ENCODE measurements around the gene PNMA1.
A peak's percentile ranks its signal among the peaks of the same experiment; 100 is the strongest.

PNMA1 gene

DNA sequence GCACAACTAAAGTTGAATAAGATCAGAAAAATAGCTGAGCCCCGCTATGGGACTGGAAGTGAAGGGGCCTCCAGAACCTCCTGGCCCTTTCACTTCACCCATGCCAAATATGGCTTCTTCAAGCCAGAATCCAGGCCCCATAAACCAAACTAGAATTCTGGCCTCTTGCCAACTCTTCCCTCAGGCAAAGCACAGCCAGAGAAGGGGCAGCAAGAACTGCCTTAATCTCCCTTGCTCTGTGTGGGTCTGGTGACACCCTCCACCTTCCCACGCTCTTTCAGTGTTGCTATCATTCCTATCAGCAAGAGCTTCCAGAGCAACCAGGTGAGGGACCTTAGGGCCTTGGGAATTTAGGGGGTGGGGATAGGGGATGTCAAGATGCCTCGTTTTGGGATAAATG, 3.1 kb upstream of the PNMA1 start:
- no peak overlapping the region for H3K23ac ChIP-seq (ENCODE audit: low read length)
- H3K18ac ChIP-seq (ENCODE audit: low read length), result no peak overlapping the region
- H3K27me3 ChIP-seq (ENCODE audit: insufficient read depth, low read length, poor library complexity), result no peaks in the 10 kb centered on the region
- H3K79me2 ChIP-seq (ENCODE audit: control insufficient read depth, insufficient read depth, low read length), result peaks cover 12% of the 10 kb centered on the region
- H3K36me3 ChIP-seq (ENCODE audit: control insufficient read depth, insufficient read depth, low read length), result no peaks in the 10 kb centered on the region
- H4K8ac ChIP-seq (ENCODE audit: low read depth, low read length), result no peak overlapping the region
- H3K4me1 ChIP-seq (ENCODE audit: control insufficient read depth, low read depth, low read length), result peaks cover 7% of the 10 kb centered on the region
- peaks cover 4% of the 10 kb centered on the region for H3K79me1 ChIP-seq (ENCODE audit: low read length)
- no peak overlapping the region for H3K4me3 ChIP-seq (ENCODE audit: low read length)
- H3K9ac ChIP-seq (ENCODE audit: low read length), result no peak overlapping the region
- no peak overlapping the region for H4K5ac ChIP-seq (ENCODE audit: low read length)
- no peak overlapping the region for H2BK120ac ChIP-seq (ENCODE audit: low read depth, low read length)
- no peak overlapping the region for H3K56ac ChIP-seq (ENCODE audit: low read length)
- H2AK5ac ChIP-seq (ENCODE audit: low read length), result no peak overlapping the region
- WGBS (ENCODE audit: extremely low coverage, insufficient coverage, low lambda C conversion rate), result no CpG with 5 or more reads among the region's 3 CpGs
- H3K4me2 ChIP-seq (ENCODE audit: low read length), result no peak overlapping the region
- H2BK15ac ChIP-seq (replicated peaks; ENCODE audit: low read depth), result no peak overlapping the region
- H3K27ac ChIP-seq (ENCODE audit: low read depth, low read length), result no peak overlapping the region
- H3K4ac ChIP-seq (ENCODE audit: low read depth, low read length), result no peak overlapping the region
- no peak overlapping the region for H2BK5ac ChIP-seq (ENCODE audit: low read length)
- no peak for DNase-seq

- H3K79me1 ChIP-seq (ENCODE audit: low read length), result peaks cover 8% of the 10 kb centered on the region
- H3K4ac ChIP-seq (ENCODE audit: low read depth, low read length), result no peak overlapping the region
- no peak overlapping the region for H2AK5ac ChIP-seq (ENCODE audit: low read length)
- no peak overlapping the region for H4K5ac ChIP-seq (ENCODE audit: low read length)
- DNase-seq, result no peak
- WGBS (ENCODE audit: extremely low coverage, insufficient coverage, low lambda C conversion rate), result no CpG with 5 or more reads among the region's 4 CpGs
- H3K27me3 ChIP-seq (ENCODE audit: insufficient read depth, low read length, poor library complexity), result no peaks in the 10 kb centered on the region
- H3K4me3 ChIP-seq (ENCODE audit: low read length), result no peak overlapping the region
- peaks cover 15% of the 10 kb centered on the region for H3K79me2 ChIP-seq (ENCODE audit: control insufficient read depth, insufficient read depth, low read length)
- no peak overlapping the region for H2BK5ac ChIP-seq (ENCODE audit: low read length)
- no peaks in the 10 kb centered on the region for H3K36me3 ChIP-seq (ENCODE audit: control insufficient read depth, insufficient read depth, low read length)
- H3K27ac ChIP-seq (ENCODE audit: low read depth, low read length), result no peak overlapping the region
- H3K18ac ChIP-seq (ENCODE audit: low read length), result no peak overlapping the region
- H3K23ac ChIP-seq (ENCODE audit: low read length), result no peak overlapping the region
- H4K8ac ChIP-seq (ENCODE audit: low read depth, low read length), result no peak overlapping the region
- no peak overlapping the region for H2BK120ac ChIP-seq (ENCODE audit: low read depth, low read length)
- H3K9ac ChIP-seq (ENCODE audit: low read length), result no peak overlapping the region
- H3K4me2 ChIP-seq (ENCODE audit: low read length), result no peak overlapping the region
- H3K4me1 ChIP-seq (ENCODE audit: control insufficient read depth, low read depth, low read length), result peaks cover 9% of the 10 kb centered on the region
- no peak overlapping the region for H3K56ac ChIP-seq (ENCODE audit: low read length)
- H2BK15ac ChIP-seq (replicated peaks; ENCODE audit: low read depth), result no peak overlapping the region
These were observed 1.5 kb upstream of the PNMA1 start for GRCh38 chr14:73715707-73716106.

DNA sequence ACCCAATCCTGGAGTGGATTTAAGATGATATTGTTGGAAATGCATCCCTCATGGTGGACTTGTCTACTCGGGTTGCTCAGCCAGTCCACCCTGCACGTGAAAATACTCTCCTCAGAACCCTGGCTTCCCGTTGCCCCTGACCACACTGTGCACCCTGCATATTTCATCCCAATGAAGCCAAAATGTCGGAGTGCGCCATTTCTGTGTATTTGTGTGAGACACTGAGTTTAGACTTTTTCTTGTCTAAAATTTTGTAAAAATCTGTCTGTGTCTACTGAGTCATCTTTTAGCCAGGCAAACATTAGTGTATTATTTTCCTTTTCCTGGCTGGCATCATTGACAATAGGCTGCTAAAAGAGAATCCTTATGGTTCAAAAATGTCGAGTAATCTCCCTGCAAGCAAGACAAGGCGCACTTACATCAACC, 485 bp upstream of the PNMA1 start:
- Histone ChIP-seq H3K27me3 (ENCODE audit: insufficient read depth, low read length, poor library complexity) (no peaks in the 10 kb centered on the region), H3K4me1 (ENCODE audit: control insufficient read depth, low read depth, low read length) (peaks cover 9% of the 10 kb centered on the region), H3K18ac (ENCODE audit: low read length) (no peak overlapping the region), H2BK120ac (ENCODE audit: low read depth, low read length) (no peak overlapping the region), H3K4ac (ENCODE audit: low read depth, low read length) (no peak overlapping the region), H3K56ac (ENCODE audit: low read length) (peak overlapping the region; percentile 54), H3K79me2 (ENCODE audit: control insufficient read depth, insufficient read depth, low read length) (peaks cover 15% of the 10 kb centered on the region), H2BK5ac (ENCODE audit: low read length) (no peak overlapping the region), H4K8ac (ENCODE audit: low read depth, low read length) (no peak overlapping the region), H3K4me3 (ENCODE audit: low read length) (no peak overlapping the region), H3K27ac (ENCODE audit: low read depth, low read length) (no peak overlapping the region), H2AK5ac (ENCODE audit: low read length) (no peak overlapping the region), H3K23ac (ENCODE audit: low read length) (no peak overlapping the region), H3K4me2 (ENCODE audit: low read length) (peak overlapping the region; percentile 41), H3K36me3 (ENCODE audit: control insufficient read depth, insufficient read depth, low read length) (no peaks in the 10 kb centered on the region), H3K79me1 (ENCODE audit: low read length) (peaks cover 11% of the 10 kb centered on the region), H2BK15ac (replicated peaks; ENCODE audit: low read depth) (no peak overlapping the region), H4K5ac (ENCODE audit: low read length) (no peak overlapping the region), H3K9ac (ENCODE audit: low read length) (peak overlapping the region; percentile 55)
- no peak for DNase-seq
- no CpG with 5 or more reads among the region's 7 CpGs for WGBS (ENCODE audit: extremely low coverage, insufficient coverage, low lambda C conversion rate)

- Histone ChIP-seq H2AK5ac (ENCODE audit: low read length) (no peak overlapping the region), H4K8ac (ENCODE audit: low read depth, low read length) (no peak overlapping the region), H3K79me1 (ENCODE audit: low read length) (peaks cover 11% of the 10 kb centered on the region), H2BK15ac (replicated peaks; ENCODE audit: low read depth) (no peak overlapping the region), H3K79me2 (ENCODE audit: control insufficient read depth, insufficient read depth, low read length) (peaks cover 15% of the 10 kb centered on the region), H3K4ac (ENCODE audit: low read depth, low read length) (no peak overlapping the region), H4K5ac (ENCODE audit: low read length) (no peak overlapping the region), H3K56ac (ENCODE audit: low read length) (peak overlapping the region; percentile 87), H3K4me2 (ENCODE audit: low read length) (peak overlapping the region; percentile 68), H3K27ac (ENCODE audit: low read depth, low read length) (peak overlapping the region; percentile 80), H3K4me3 (ENCODE audit: low read length) (peak overlapping the region; percentile 49), H2BK120ac (ENCODE audit: low read depth, low read length) (no peak overlapping the region), H3K4me1 (ENCODE audit: control insufficient read depth, low read depth, low read length) (peaks cover 9% of the 10 kb centered on the region), H3K36me3 (ENCODE audit: control insufficient read depth, insufficient read depth, low read length) (no peaks in the 10 kb centered on the region), H3K27me3 (ENCODE audit: insufficient read depth, low read length, poor library complexity) (no peaks in the 10 kb centered on the region), H3K18ac (ENCODE audit: low read length) (peak overlapping the region; percentile 90), H3K9ac (ENCODE audit: low read length) (peak overlapping the region; percentile 72), H2BK5ac (ENCODE audit: low read length) (no peak overlapping the region), H3K23ac (ENCODE audit: low read length) (no peak overlapping the region)
- WGBS (ENCODE audit: extremely low coverage, insufficient coverage, low lambda C conversion rate), result no CpG with 5 or more reads among the region's 21 CpGs
- no peak for DNase-seq
These were observed 880 bp downstream of the PNMA1 start for GRCh38 chr14:73713206-73713802.

- Histone ChIP-seq H2BK15ac (replicated peaks; ENCODE audit: low read depth) (no peak overlapping the region), H4K8ac (ENCODE audit: low read depth, low read length) (no peak overlapping the region), H2BK5ac (ENCODE audit: low read length) (no peak overlapping the region), H3K18ac (ENCODE audit: low read length) (no peak overlapping the region), H3K4me3 (ENCODE audit: low read length) (peak overlapping the region; percentile 49), H3K27ac (ENCODE audit: low read depth, low read length) (no peak overlapping the region), H3K27me3 (ENCODE audit: insufficient read depth, low read length, poor library complexity) (no peaks in the 10 kb centered on the region), H3K4me2 (ENCODE audit: low read length) (peak overlapping the region; percentile 68), H3K56ac (ENCODE audit: low read length) (peak overlapping the region; percentile 87), H2AK5ac (ENCODE audit: low read length) (no peak overlapping the region), H3K36me3 (ENCODE audit: control insufficient read depth, insufficient read depth, low read length) (no peaks in the 10 kb centered on the region), H3K4me1 (ENCODE audit: control insufficient read depth, low read depth, low read length) (peaks cover 4% of the 10 kb centered on the region), H3K9ac (ENCODE audit: low read length) (peak overlapping the region; percentile 72), H3K79me2 (ENCODE audit: control insufficient read depth, insufficient read depth, low read length) (peaks cover 15% of the 10 kb centered on the region), H2BK120ac (ENCODE audit: low read depth, low read length) (no peak overlapping the region), H4K5ac (ENCODE audit: low read length) (no peak overlapping the region), H3K4ac (ENCODE audit: low read depth, low read length) (no peak overlapping the region), H3K23ac (ENCODE audit: low read length) (no peak overlapping the region), H3K79me1 (ENCODE audit: low read length) (peaks cover 11% of the 10 kb centered on the region)
- peak; percentile 37 for DNase-seq
- no CpG with 5 or more reads among the region's 20 CpGs for WGBS (ENCODE audit: extremely low coverage, insufficient coverage, low lambda C conversion rate)
These were observed 1.5 kb downstream of the PNMA1 start for GRCh38 chr14:73712540-73713180.
